GM12891 (cell line): Measurements from ENCODE around the gene PIBF1.

ENCODE experiments used
- PAX5 ChIP-seq: IDR thresholded peaks from 2 replicates; pipeline ENCODE4 v1.6.1; 2011; ENCODE audit warnings: low read length, moderate library complexity, mild to moderate bottlenecking; ENCODE audit not compliant: insufficient read depth, severe bottlenecking
- POLR2A ChIP-seq: IDR thresholded peaks from 2 replicates; pipeline ENCODE4 v1.6.1; 2011; ENCODE audit warnings: low read depth, low read length, control low read depth
- POLR2AphosphoS5 ChIP-seq: IDR thresholded peaks from 2 replicates; pipeline ENCODE4 v1.6.1; 2011; ENCODE audit warnings: low read depth, low read length, control low read depth
- POU2F2 ChIP-seq: IDR thresholded peaks from 2 replicates; pipeline ENCODE4 v1.6.1; 2011; ENCODE audit warnings: low read depth, mild to moderate bottlenecking, control low read depth, low read length, moderate library complexity
- SPI1 ChIP-seq: IDR thresholded peaks from 2 replicates; pipeline ENCODE4 v1.6.1; 2011; ENCODE audit warnings: low read depth, low read length, control low read depth
- TAF1 ChIP-seq: IDR thresholded peaks from 2 replicates; pipeline ENCODE4 v1.6.1; 2011; ENCODE audit warnings: low read depth, low read length, control low read depth

GRCh38 chr13:72754111-72754510 is 27.8 kb upstream of the PIBF1 start:
- no peak for TF ChIP-seq POLR2A
- no peak for TF ChIP-seq POLR2AphosphoS5
- TF ChIP-seq SPI1: no peak
- no peak for TF ChIP-seq TAF1
- no peak for TF ChIP-seq PAX5
- no peak for TF ChIP-seq POU2F2
